ENCODE data around the gene FNTB. TPM values are rescaled to one million over a fixed set of nuclear protein-coding genes. Genes with fewer than 3 reads are reported as not detected.
A peak's percentile ranks its signal among the peaks of the same experiment; 100 is the strongest.

Gene FNTB
- total and polyA plus RNA-seq, 2 of the 13 experiments (the other 11 are each of a cell fraction or from before 2014, with no cell fraction given), result 23.6 to 28.5 TPM

GRCh38 chr14:64938972-64939816 is 47.5 kb upstream of the FNTB start:
- H3K4me2 ChIP-seq (ENCODE audit: low read depth, low read length), result peak overlapping the region; percentile 97
- CTCF ChIA-PET (ENCODE audit: low intra/inter-chr PET ratio, low total read pairs), result interaction anchor here (1.3 kb wide), 1 partner anchor 45 kb away, joined by 3 read pairs; no protein-coding TSS in a partner anchor
- peak overlapping the region; percentile 89; the same call in 1 of the 2 replicates for H3K9ac ChIP-seq (ENCODE audit: insufficient read depth, low read depth, low read length)
- H3K27ac ChIP-seq (ENCODE audit: extremely low read length, insufficient read depth, low read length), result peak overlapping the region; percentile 70
- H4K20me1 ChIP-seq (ENCODE audit: insufficient read depth, low read length), result no peaks in the 10 kb centered on the region; the same call in 1 of the 2 replicates
- POLR2A ChIA-PET, result interaction anchor here (0.8 to 6.0 kb wide), 9 partner anchors 10 to 551 kb away, joined by 3 to 54 read pairs (median 5); partner anchors contain the start of genes CHURC1 and FNTB
- H3K4me1 ChIP-seq (ENCODE audit: insufficient read depth, low read length), result peaks cover 74% of the 10 kb centered on the region
- H3K27me3 ChIP-seq (ENCODE audit: control insufficient read depth in 1 of 2, insufficient read depth in 2 of 2, low read length in 2 of 2), result no peaks in the 10 kb centered on the region; a peak in 1 of 5 replicates
- no peaks in the 10 kb centered on the region for H3K9me3 ChIP-seq (ENCODE audit: low read length)
- no peak overlapping the region for H2AFZ ChIP-seq (ENCODE audit: low read length)
- WGBS (ENCODE audit: low lambda C conversion rate), result 60% methylated on average over 17 of the region's 17 CpGs
- no TSS peak for BruUV-seq (replicated peaks)
- peak; percentile 17 for ATAC-seq
- no peak for DNase-seq (ENCODE audit: low spot score)
- peaks cover 28% of the 10 kb centered on the region for H3K79me2 ChIP-seq (ENCODE audit: insufficient read depth, low read length)
- no peak for FAIRE-seq
- H3K36me3 ChIP-seq (replicated peaks in 1 of 2; ENCODE audit: control insufficient read depth in 1 of 2, insufficient read depth in 2 of 2, low read length in 2 of 2), result peaks cover 0 to 2% of the 10 kb centered on the region in 2 experiments; a peak in 2 of 5 replicates
- in situ Hi-C loops (cut with HindIII; ENCODE audit: extremely low pct_ligation_motif_present, low pct_unique_long_range_greater_than_20kb), result no loop called here
- peak overlapping the region in 2 of 3 experiments; percentile 11 to 76; a peak in 4 of 6 replicates for H3K4me3 ChIP-seq (replicated peaks in 1 of 3; ENCODE audit: insufficient read depth in 1 of 3, low read depth in 2 of 3, low read length in 3 of 3)
- intact Hi-C loops (cut with micrococcal nuclease; ENCODE audit: unreplicated experiment), result loop anchor here (1.0 to 10.0 kb wide), 2 partner anchors 25 to 234 kb away; partner anchors contain the start of genes CHURC1 and PLEKHG3
- TF ChIP-seq PBX2 (CRISPR knock-in tag; IDR thresholded peaks at IDR 0.05) (no peak), ARNTL (CRISPR knock-in tag; IDR thresholded peaks at IDR 0.05) (no peak), ZNF558 (CRISPR knock-in tag; IDR thresholded peaks at IDR 0.05; ENCODE audit: borderline replicate concordance) (no peak), SP1 (IDR thresholded peaks at IDR 0.05) (no peak), SP1 (CRISPR knock-in tag; IDR thresholded peaks at IDR 0.05) (no peak), ERF (CRISPR knock-in tag; IDR thresholded peaks at IDR 0.05) (no peak), HOXA7 (CRISPR knock-in tag; IDR thresholded peaks at IDR 0.05) (no peak), RNF219 (CRISPR knock-in tag; IDR thresholded peaks at IDR 0.05) (no peak), HOXA5 (CRISPR knock-in tag; IDR thresholded peaks at IDR 0.05) (no peak), MAFF (IDR thresholded peaks at IDR 0.05; ENCODE audit: low read depth, low read length) (no peak), RBAK (CRISPR knock-in tag; IDR thresholded peaks at IDR 0.05) (0 out of 2 replicates have a peak, but pooled peaks have one; percentile 17), FOXP4 (CRISPR knock-in tag; IDR thresholded peaks at IDR 0.05) (no peak), ZNF770 (CRISPR knock-in tag; IDR thresholded peaks at IDR 0.05) (no peak), BCL3 (CRISPR knock-in tag; IDR thresholded peaks at IDR 0.05) (0 out of 2 replicates have a peak, but pooled peaks have one; percentile 28), ZNF335 (CRISPR knock-in tag; IDR thresholded peaks at IDR 0.05) (no peak)
